HepG2 (cell line): ENCODE data around the gene KCNQ1OT1. TPM values are rescaled to one million over a fixed set of nuclear protein-coding genes. Genes with fewer than 3 reads are reported as not detected.

Source experiments
- CENPX ChIP-seq: sonication (generic); formaldehyde crosslinking; IDR thresholded peaks from 2 replicates; pipeline ENCODE4 v1.9.0; 2021; ENCODE audit warnings: mild to moderate bottlenecking, missing genetic modification reagents, moderate library complexity
- DPF2 ChIP-seq: sonication (generic); formaldehyde crosslinking; IDR thresholded peaks from 2 replicates; pipeline ENCODE4 v1.4.0; 2020; ENCODE audit warnings: mild to moderate bottlenecking, low read depth, missing genetic modification reagents, borderline replicate concordance
- KDM6A ChIP-seq: IDR thresholded peaks from 2 replicates; pipeline ENCODE4 v1.6.1; 2016; ENCODE audit warnings: low read depth
- KIAA2018 ChIP-seq: sonication (generic); formaldehyde crosslinking; IDR thresholded peaks from 2 replicates; pipeline ENCODE4 v1.5.0; 2020; ENCODE audit warnings: mild to moderate bottlenecking, missing genetic modification reagents, borderline replicate concordance
- NFRKB ChIP-seq: fragments of 450-650 bp; IDR thresholded peaks from 2 replicates; pipeline ENCODE4 v1.6.1; 2017
- PBX2 ChIP-seq: IDR thresholded peaks from 2 replicates; pipeline ENCODE4 v1.6.1; 2016; ENCODE audit warnings: control low read depth
- RCOR2 ChIP-seq: IDR thresholded peaks from 2 replicates; pipeline ENCODE4 v1.6.1; 2016; ENCODE audit warnings: missing biosample characterization, missing genetic modification reagents
- SALL1 ChIP-seq: sonication (generic); formaldehyde crosslinking; IDR thresholded peaks from 2 replicates; pipeline ENCODE4 v1.8.0; 2022; ENCODE audit warnings: mild to moderate bottlenecking, missing genetic modification reagents
- SIX1 ChIP-seq: sonication (generic); formaldehyde crosslinking; IDR thresholded peaks from 2 replicates; pipeline ENCODE4 v1.4.0; 2020; ENCODE audit warnings: missing genetic modification reagents, borderline replicate concordance
- SOX5 ChIP-seq: IDR thresholded peaks from 2 replicates; pipeline ENCODE4 v1.6.1; 2016; ENCODE audit warnings: borderline replicate concordance
- SOX6 ChIP-seq, 2 experiments: fragments of 450-650 bp in 1 of 2; sonication (generic) in 1 of 2; formaldehyde crosslinking in 1 of 2; IDR thresholded peaks; 2 replicates each; pipeline versions ENCODE4 v1.4.0 to v1.6.1; 2017 to 2020; ENCODE audit warnings: antibody characterized with exemption in 1 of 2, mild to moderate bottlenecking in 1 of 2, missing genetic modification reagents in 1 of 2
- SP5 ChIP-seq: IDR thresholded peaks from 2 replicates; pipeline ENCODE4 v1.6.1; 2016; ENCODE audit warnings: low read depth, borderline replicate concordance
- SYNCRIP ChIP-seq: fragments of 200-400 bp; formaldehyde crosslinking; IDR thresholded peaks from 2 replicates; pipeline ENCODE4 v1.6.1; 2018; ENCODE audit warnings: mild to moderate bottlenecking, low read depth, low read length; ENCODE audit not compliant: insufficient read depth
- TCF7 ChIP-seq: sonication (generic); IDR thresholded peaks from 2 replicates; pipeline ENCODE4 v1.6.1; 2016; ENCODE audit warnings: antibody characterized with exemption, low read depth
- ZBTB2 ChIP-seq: sonication (generic); formaldehyde crosslinking; IDR thresholded peaks from 2 replicates; pipeline ENCODE4 v1.8.0; 2022; ENCODE audit warnings: low read depth, missing genetic modification reagents
- ZNF512B ChIP-seq: sonication (generic); formaldehyde crosslinking; IDR thresholded peaks from 2 replicates; pipeline ENCODE4 v1.5.1; 2020; ENCODE audit warnings: missing genetic modification reagents, mild to moderate bottlenecking, borderline replicate concordance
- polyA plus RNA-seq, 8 experiments: library from polyadenylated mRNA; depleted of rRNA in 3 of 8; stranded (reverse) in 7 of 8; unstranded in 1 of 8; fragments of >200 nt; fragmentation: Illumina TruSeq in 4 of 8; extraction: Trizol in 4 of 8; gene quantifications; 2 replicates each; pipeline versions ENCODE4 v1.2.1 to v1.2.3, GENCODE V29; 2011 to 2016; ENCODE audit warnings: low read depth in 4 of 8, missing spikeins in 1 of 8, mixed read lengths in 1 of 8; ENCODE audit not compliant: insufficient read depth in 1 of 8
- total RNA-seq, 5 experiments: library from RNA; depleted of rRNA; stranded (reverse); fragments of >200 nt; fragmentation: Illumina TruSeq; extraction: Trizol; gene quantifications; 2 replicates each; pipeline ENCODE4 v1.2.3, GENCODE V29; 2016; ENCODE audit warnings: low read depth in 1 of 5

Gene KCNQ1OT1
- total and polyA plus RNA-seq, 2 of the 13 experiments (the other 11 are each of a cell fraction or from before 2014, with no cell fraction given) = 1.3 to 18.9 TPM

GRCh38 chr11:2740275-2740940 lies 40.6 kb upstream of the KCNQ1OT1 start (continued):
- TF ChIP-seq ZBTB2 (CRISPR knock-in tag) (no peak), SYNCRIP (no peak), RCOR2 (CRISPR knock-in tag) (no peak), SALL1 (CRISPR knock-in tag) (peak; percentile 14; the same call in 1 of the 2 replicates), ZNF512B (CRISPR knock-in tag) (no peak), KIAA2018 (CRISPR knock-in tag) (no peak), SIX1 (CRISPR knock-in tag) (no peak), CENPX (CRISPR knock-in tag) (no peak), SOX5 (CRISPR knock-in tag) (peak; percentile 64; the same call in 1 of the 2 replicates), TCF7 (0 out of 2 replicates have a peak, but pooled peaks have one; percentile 40), KDM6A (no peak), SP5 (no peak), NFRKB (no peak), SOX6 (IDR thresholded peaks at IDR 0.05) (no peak), SOX6 (CRISPR knock-in tag; IDR thresholded peaks at IDR 0.05) (peak; percentile 58), PBX2 (no peak), DPF2 (CRISPR knock-in tag) (no peak)
